DOHH2 (cell line): Measurements from ENCODE around the gene NOTCH1.

ENCODE experiments used
- H3F3A ChIP-seq: fragments of 200-600 bp; sonication (generic), shearing (Covaris generic); 2 replicates; pipeline ENCODE4 v1.6.0; 2016; ENCODE audit warnings: antibody characterized with exemption, mild to moderate bottlenecking; ENCODE audit not compliant: control insufficient read depth, insufficient read depth
- H3K27ac ChIP-seq: fragments of 200-600 bp; sonication (generic); 2 replicates; pipeline ENCODE4 v1.5.1; 2014; ENCODE audit warnings: low read depth, mild to moderate bottlenecking, low read length, moderate library complexity
- H3K27me3 ChIP-seq: fragments of 200-600 bp; sonication (generic); 2 replicates; pipeline ENCODE4 v1.6.1; 2014; ENCODE audit warnings: mild to moderate bottlenecking, low read length, mixed read lengths; ENCODE audit not compliant: control insufficient read depth
- H3K36me3 ChIP-seq: fragments of 200-600 bp; sonication (generic); 2 replicates; pipeline ENCODE4 v1.6.1; 2014; ENCODE audit warnings: mild to moderate bottlenecking, low read length, moderate library complexity, mixed read lengths; ENCODE audit not compliant: control insufficient read depth
- H3K4me1 ChIP-seq: fragments of 200-600 bp; sonication (generic); 2 replicates; pipeline ENCODE4 v1.6.1; 2014; ENCODE audit warnings: mild to moderate bottlenecking, low read length, mixed read lengths; ENCODE audit not compliant: control insufficient read depth
- H3K4me2 ChIP-seq: fragments of 200-600 bp; sonication (generic); 2 replicates; pipeline ENCODE4 v1.6.0; 2014; ENCODE audit warnings: mild to moderate bottlenecking, low read length, moderate library complexity
- H3K4me3 ChIP-seq: fragments of 200-600 bp; sonication (generic); 2 replicates; pipeline ENCODE4 v1.5.1; 2014; ENCODE audit warnings: mild to moderate bottlenecking, low read length, mixed read lengths
- H3K79me2 ChIP-seq: fragments of 200-600 bp; sonication (generic); 2 replicates; pipeline ENCODE4 v1.6.1; 2014; ENCODE audit warnings: mild to moderate bottlenecking, low read length, mixed read lengths; ENCODE audit not compliant: control insufficient read depth
- H3K9me2 ChIP-seq: fragments of 200-600 bp; sonication (generic); replicated peaks from 2 replicates; pipeline ENCODE4 v1.6.1; 2014; ENCODE audit warnings: mild to moderate bottlenecking, low read length, mixed read lengths; ENCODE audit not compliant: control insufficient read depth
- H3K9me3 ChIP-seq: fragments of 200-600 bp; sonication (generic); 2 replicates; pipeline ENCODE4 v1.6.1; 2014; ENCODE audit warnings: antibody characterized with exemption, low read length, mixed read lengths; ENCODE audit not compliant: control insufficient read depth, insufficient read depth
- H4K20me1 ChIP-seq: fragments of 200-600 bp; sonication (generic); 2 replicates; pipeline ENCODE4 v1.6.0; 2014; ENCODE audit warnings: low read depth, mild to moderate bottlenecking, antibody characterized with exemption, low read length, moderate library complexity; ENCODE audit not compliant: control insufficient read depth, insufficient read depth
- CTCF ChIP-seq: fragments of 200-600 bp; sonication (generic); IDR thresholded peaks from one replicate; pipeline ENCODE4 v1.5.1; 2014; ENCODE audit warnings: antibody characterized with exemption, mild to moderate bottlenecking, low read depth, low read length; ENCODE audit not compliant: poor library complexity, severe bottlenecking
- EZH2phosphoT487 ChIP-seq: fragments of 200-600 bp; sonication (generic); IDR thresholded peaks from 2 replicates; pipeline ENCODE4 v1.6.1; 2017; ENCODE audit warnings: borderline replicate concordance, mild to moderate bottlenecking, antibody characterized with exemption, low read length, moderate library complexity, mixed read lengths

Gene NOTCH1

GRCh38 chr9:136530461-136531089, 15.3 kb downstream of the NOTCH1 start:
- Histone ChIP-seq H3K79me2 (peaks cover 14% of the 10 kb centered on the region), H3K4me2 (no peak overlapping the region), H3K27me3 (no peaks in the 10 kb centered on the region), H3K9me3 (no peaks in the 10 kb centered on the region), H3K4me1 (peaks cover 36% of the 10 kb centered on the region), H3K36me3 (no peaks in the 10 kb centered on the region), H3K27ac (no peak overlapping the region), H3K4me3 (no peak overlapping the region), H3K9me2 (no peaks in the 10 kb centered on the region), H4K20me1 (peaks cover 21% of the 10 kb centered on the region; the same call in 1 of the 2 replicates), H3F3A (no peaks in the 10 kb centered on the region)
- TF ChIP-seq EZH2phosphoT487 (no peak), CTCF (no peak)

GRCh38 chr9:136529516-136530460, 16.1 kb downstream of the NOTCH1 start:
- Histone ChIP-seq H3K9me2 (no peaks in the 10 kb centered on the region), H3K4me3 (no peak overlapping the region), H3K79me2 (peaks cover 14% of the 10 kb centered on the region), H3K27ac (no peak overlapping the region), H3K36me3 (no peaks in the 10 kb centered on the region), H3F3A (no peaks in the 10 kb centered on the region), H3K27me3 (no peaks in the 10 kb centered on the region), H3K4me1 (peaks cover 31% of the 10 kb centered on the region), H4K20me1 (peaks cover 21% of the 10 kb centered on the region; the same call in 1 of the 2 replicates), H3K9me3 (no peaks in the 10 kb centered on the region), H3K4me2 (no peak overlapping the region)
- TF ChIP-seq EZH2phosphoT487: no peak

GRCh38 chr9:136528716-136529341, 17.0 kb downstream of the NOTCH1 start:
- no peaks in the 10 kb centered on the region for H3F3A ChIP-seq
- H3K27ac ChIP-seq: no peak overlapping the region
- TF ChIP-seq CTCF (no peak), EZH2phosphoT487 (no peak)
- peaks cover 14% of the 10 kb centered on the region for H3K79me2 ChIP-seq
- no peaks in the 10 kb centered on the region for H3K9me3 ChIP-seq
- peaks cover 21% of the 10 kb centered on the region; the same call in 1 of the 2 replicates for H4K20me1 ChIP-seq
- H3K4me2 ChIP-seq: no peak overlapping the region
- H3K4me3 ChIP-seq: no peak overlapping the region
- H3K4me1 ChIP-seq: peaks cover 30% of the 10 kb centered on the region
- no peaks in the 10 kb centered on the region for H3K9me2 ChIP-seq
- H3K27me3 ChIP-seq: no peaks in the 10 kb centered on the region
- H3K36me3 ChIP-seq: no peaks in the 10 kb centered on the region
